Activated CD4-positive, alpha-beta T cell treated with anti-CD3 and anti-CD28 coated beads, Interleukin-2, amount 50 U/mL, for 1 hour (primary cell): ENCODE data around the gene SPOCK1.
"Not testable (repeated sequence)": the region's sequence is repeated elsewhere in the genome, so short reads cannot be mapped to it uniquely, and the experiment has no call there.

Source experiments
- DNase-seq: peaks from one replicate; pipeline ENCODE4 v3.0.0-alpha.2; 2020

The SPOCK1 gene

GRCh38 chr5:136994154-136994553 lies 505.0 kb downstream of the SPOCK1 start:
- no peak for DNase-seq

GRCh38 chr5:136992796-136993489 lies 506.2 kb downstream of the SPOCK1 start:
- no peak for DNase-seq

- no peak for DNase-seq
Observed at GRCh38 chr5:136985785-136986475, 513.2 kb downstream of the SPOCK1 start.

GRCh38 chr5:136984772-136985446 lies 514.2 kb downstream of the SPOCK1 start:
- DNase-seq: no peak

- DNase-seq: no peak
Observed at GRCh38 chr5:136981936-136982335, 517.2 kb downstream of the SPOCK1 start.

GRCh38 chr5:136979131-136979530 lies 520.0 kb downstream of the SPOCK1 start:
- no peak for DNase-seq

GRCh38 chr5:136963504-136963903 lies 535.6 kb downstream of the SPOCK1 start:
- DNase-seq: no peak

- DNase-seq: no peak
Observed at GRCh38 chr5:136957428-136957827, 541.7 kb downstream of the SPOCK1 start.

- DNase-seq: not testable (repeated sequence)
Observed at GRCh38 chr5:136954142-136954541, 545.0 kb downstream of the SPOCK1 start.

- DNase-seq: not testable (repeated sequence)
Observed at GRCh38 chr5:136953346-136954069, 545.6 kb downstream of the SPOCK1 start.

- DNase-seq: no peak
Observed at GRCh38 chr5:136927571-136927970, 571.6 kb downstream of the SPOCK1 start.

- DNase-seq: no peak
Observed at GRCh38 chr5:136926073-136926472, 573.1 kb downstream of the SPOCK1 start.
